Upper lobe of left lung (tissue), 6 donors: ENCODE measurements around the gene PRSS35. TPM values are rescaled to one million over a fixed set of nuclear protein-coding genes. Genes with fewer than 3 reads are reported as not detected.
A peak's percentile ranks its signal among the peaks of the same experiment; 100 is the strongest.

ENCODE experiments used
- ATAC-seq, 2 donors: fragments of 200-7000 bp; cut with Tn5 transposase; one replicate each; pipeline ENCODE4 v1.9.1; 2022; ENCODE audit warnings: mild to moderate bottlenecking in 2 of 2, moderate library complexity in 2 of 2; ENCODE audit not compliant: low FRiP score in 2 of 2
- DNase-seq, 2 donors: peaks; one replicate each; pipeline ENCODE4 v3.0.0-alpha.2; 2019 to 2020
- H3K27ac ChIP-seq, 4 donors: fragments of 200-600 bp; sonication (generic); one replicate each; pipeline ENCODE4 v1.5.1; 2016 to 2019
- H3K27me3 ChIP-seq, 4 donors: fragments of 200-600 bp; sonication (generic); one replicate each; pipeline ENCODE4 v1.5.1; 2017 to 2019
- H3K36me3 ChIP-seq, 4 donors: fragments of 200-600 bp; sonication (generic); one replicate each; pipeline ENCODE4 v1.5.1; 2016 to 2019
- H3K4me1 ChIP-seq, 4 donors: fragments of 200-600 bp; sonication (generic); one replicate each; pipeline ENCODE4 v1.5.1; 2018 to 2019
- H3K4me3 ChIP-seq, 4 donors: fragments of 200-600 bp; sonication (generic); one replicate each; pipeline ENCODE4 v1.5.1; 2017 to 2019; ENCODE audit warnings: mild to moderate bottlenecking in 2 of 4, moderate library complexity in 1 of 4
- H3K9me3 ChIP-seq, 4 donors: fragments of 200-600 bp; sonication (generic); one replicate each; pipeline ENCODE4 v1.5.1; 2018 to 2019
- CTCF ChIP-seq, 6 experiments: fragments of 450-650 bp in 4 of 6; fragments of 200-600 bp in 2 of 6; sonication (generic) in 2 of 6; IDR thresholded peaks; one replicate each; pipeline ENCODE4 v1.5.1; 2016 to 2019; ENCODE audit warnings: antibody characterized with exemption in 6 of 6
- EP300 ChIP-seq, 4 donors: sonication (generic); formaldehyde crosslinking; IDR thresholded peaks; one replicate each; pipeline ENCODE4 v1.5.1; 2017; ENCODE audit warnings: antibody characterized with exemption in 4 of 4, control low read depth in 2 of 4
- POLR2A ChIP-seq, 4 donors: fragments of 450-650 bp; IDR thresholded peaks; one replicate each; pipeline ENCODE4 v1.5.1; 2016 to 2017; ENCODE audit warnings: antibody characterized with exemption in 4 of 4, mild to moderate bottlenecking in 2 of 4
- POLR2AphosphoS5 ChIP-seq, 2 donors: sonication (generic); formaldehyde crosslinking; IDR thresholded peaks; one replicate each; pipeline ENCODE4 v1.5.1; 2017; ENCODE audit warnings: antibody characterized with exemption in 2 of 2
- WGBS, 2 donors: methylation state at CpG; one replicate each; pipeline ENCODE4 v1.1.5; 2017 to 2018; 5-methylcytosine and 5-hydroxymethylcytosine counted together
- total RNA-seq, 6 donors: library from RNA; depleted of rRNA in 4 of 6; stranded (reverse); fragments of >200 nt in 4 of 6; gene quantifications; one replicate each; pipeline versions ENCODE4 v1.1.0 to v1.2.1, GENCODE V29; 2016 to 2021
- donor health status: DM: no; HTN: no; CAD: no; lungs with moderate emphysema.
- donor health status: DM: no; HTN: yes; CAD: no; lungs with severe emphysema.

Gene PRSS35
- total RNA-seq, 6 donors from 2014 or later = 0.57 to 1.4 (median 0.86) TPM; not detected in 2

- Histone ChIP-seq H3K9me3 (no peaks in the 10 kb centered on the region), H3K36me3 (no peaks in the 10 kb centered on the region), H3K4me1 (no peaks in the 10 kb centered on the region), H3K27me3 (no peaks in the 10 kb centered on the region), H3K27ac (no peak overlapping the region), H3K4me3 (no peak overlapping the region)
- 76 to 77% methylated on average over 4 of the region's 4 CpGs for WGBS, 2 donors
- DNase-seq (no peak), ATAC-seq (no peak)
- TF ChIP-seq POLR2AphosphoS5 (IDR thresholded peaks at IDR 0.05) = no peak
- TF ChIP-seq EP300 (IDR thresholded peaks at IDR 0.05) = no peak
- no peak for TF ChIP-seq POLR2A (IDR thresholded peaks at IDR 0.05)
- TF ChIP-seq CTCF (IDR thresholded peaks at IDR 0.05) = no peak
Observed at GRCh38 chr6:83518816-83519480, 6.6 kb downstream of the PRSS35 start.

- Histone ChIP-seq H3K36me3 (no peaks in the 10 kb centered on the region), H3K4me1 (no peaks in the 10 kb centered on the region), H3K9me3 (no peaks in the 10 kb centered on the region), H3K27me3 (no peaks in the 10 kb centered on the region), H3K4me3 (no peak overlapping the region), H3K27ac (no peak overlapping the region)
- DNase-seq (peak in 1 of 2 donors; percentile 34), ATAC-seq (peak in 1 of 2 donors; percentile 68)
- 37 to 46% methylated on average over 5 of the region's 5 CpGs for WGBS, 2 donors
- TF ChIP-seq POLR2A (IDR thresholded peaks at IDR 0.05) (no peak), CTCF (IDR thresholded peaks at IDR 0.05) (peak; percentile 25 to 56 (median 48))
Observed at GRCh38 chr6:83536034-83536646, 23.8 kb downstream of the PRSS35 start.

GRCh38 chr6:83536647-83537589 is 24.6 kb downstream of the PRSS35 start:
- Histone ChIP-seq H3K4me1 (no peaks in the 10 kb centered on the region), H3K27me3 (no peaks in the 10 kb centered on the region), H3K27ac (no peak overlapping the region), H3K36me3 (no peaks in the 10 kb centered on the region), H3K9me3 (no peaks in the 10 kb centered on the region), H3K4me3 (no peak overlapping the region)
- ATAC-seq (no peak), DNase-seq (no peak)
- 74 to 75% methylated on average over 4 of the region's 4 CpGs for WGBS, 2 donors
- TF ChIP-seq CTCF (IDR thresholded peaks at IDR 0.05) (no peak), POLR2A (IDR thresholded peaks at IDR 0.05) (no peak), POLR2AphosphoS5 (IDR thresholded peaks at IDR 0.05) (no peak), EP300 (IDR thresholded peaks at IDR 0.05) (no peak)

GRCh38 chr6:83539678-83540077 is 27.3 kb downstream of the PRSS35 start:
- Histone ChIP-seq H3K27ac (no peak overlapping the region), H3K36me3 (no peaks in the 10 kb centered on the region), H3K4me3 (no peak overlapping the region), H3K9me3 (no peaks in the 10 kb centered on the region), H3K27me3 (no peaks in the 10 kb centered on the region), H3K4me1 (no peaks in the 10 kb centered on the region)
- TF ChIP-seq EP300 (IDR thresholded peaks at IDR 0.05) (no peak), POLR2AphosphoS5 (IDR thresholded peaks at IDR 0.05) (no peak), CTCF (IDR thresholded peaks at IDR 0.05) (no peak), POLR2A (IDR thresholded peaks at IDR 0.05) (no peak)
- ATAC-seq (no peak), DNase-seq (no peak)
- 80% methylated on average over 4 of the region's 4 CpGs for WGBS, 2 donors
